K562 (cell line): ENCODE data around the gene EFEMP2. TPM values are rescaled to one million over a fixed set of nuclear protein-coding genes. Genes with fewer than 3 reads are reported as not detected.

Experiments
- ATF3 ChIP-seq, 2 experiments: fragments of 450-650 bp in 1 of 2; sonication (generic) in 1 of 2; formaldehyde crosslinking in 1 of 2; IDR thresholded peaks in 1 of 2; conservative IDR thresholded peaks in 1 of 2; 2 replicates each; pipeline versions ENCODE4 v1.6.1 to v1.8.1; 2016 to 2023; ENCODE audit warnings: mild to moderate bottlenecking in 2 of 2, moderate library complexity in 2 of 2, inconsistent platforms in 1 of 2, missing genetic modification reagents in 1 of 2
- BHLHE40 ChIP-seq: IDR thresholded peaks from 2 replicates; pipeline ENCODE4 v1.6.1; 2011; ENCODE audit warnings: low read length, improper control_type of control experiment
- ELF4 ChIP-seq: fragments of 450-650 bp; formaldehyde crosslinking; IDR thresholded peaks from 2 replicates; pipeline ENCODE4 v1.4.0; 2022; ENCODE audit warnings: missing genetic modification characterization
- FUS ChIP-seq: fragments of 200-400 bp; formaldehyde crosslinking; optimal IDR thresholded peaks from 2 replicates; pipeline ENCODE3; 2017; ENCODE audit warnings: low read depth, low read length
- GABPA ChIP-seq: fragments of 200-800 bp; sonication (Bioruptor generic); conservative IDR thresholded peaks from 2 replicates; pipeline ENCODE4 v1.6.1; 2016; ENCODE audit warnings: low read depth, missing genetic modification characterization, missing compliant biosample characterization
- MED1 ChIP-seq: sonication (generic); formaldehyde crosslinking; IDR thresholded peaks from 2 replicates; pipeline ENCODE4 v1.8.1; 2023; ENCODE audit warnings: missing genetic modification reagents, borderline replicate concordance
- MTF1 ChIP-seq: fragments of 250-450 bp; sonication (Bioruptor Pico); IDR thresholded peaks from 2 replicates; pipeline ENCODE4 v1.9.0; 2021; ENCODE audit warnings: moderate library complexity, mild to moderate bottlenecking, inconsistent platforms, borderline replicate concordance
- RBM39 ChIP-seq: fragments of 200-400 bp; formaldehyde crosslinking; optimal IDR thresholded peaks from 2 replicates; pipeline ENCODE3; 2018; ENCODE audit warnings: low read depth, low read length
- SIN3A ChIP-seq, 2 experiments: fragments of 150-350 bp in 1 of 2; IDR thresholded peaks; 2 replicates each; pipeline ENCODE4 v1.6.1; 2011 to 2016; ENCODE audit warnings: borderline replicate concordance in 2 of 2, low read depth in 2 of 2, low read length in 2 of 2, mild to moderate bottlenecking in 2 of 2, moderate library complexity in 2 of 2; ENCODE audit not compliant: control insufficient read depth in 1 of 2
- SIN3B ChIP-seq: fragments of 450-650 bp; IDR thresholded peaks from 2 replicates; pipeline ENCODE4 v1.6.1; 2017; ENCODE audit warnings: low read depth, mild to moderate bottlenecking, moderate library complexity
- polyA plus RNA-seq, 8 experiments: library from polyadenylated mRNA; depleted of rRNA in 4 of 8; stranded (reverse) in 5 of 8; unstranded in 3 of 8; fragments of >200 nt; fragmentation: Nextera tagmentation in 2 of 8; fragmentation: Illumina TruSeq in 1 of 8; extraction: Ambion mirVana in 2 of 8; extraction: Trizol in 1 of 8; gene quantifications; 2 replicates each; pipeline versions ENCODE4 v1.2.1 to v1.2.3, GENCODE V29; 2011 to 2014; ENCODE audit warnings: inconsistent platforms in 1 of 8, missing spikeins in 1 of 8
- total RNA-seq, 7 experiments: library from RNA; depleted of rRNA in 6 of 7; stranded (reverse); fragments of >200 nt in 6 of 7; fragmentation: Illumina TruSeq in 2 of 7; extraction: Trizol in 2 of 7; gene quantifications; 2 replicates each; pipeline versions ENCODE4 v1.2.1 to v1.2.3, GENCODE V29; 2011 to 2021; ENCODE audit warnings: low replicate concordance in 1 of 7
- TF ChIP-seq, protein P1 (sequence below): sonication (generic); formaldehyde crosslinking; IDR thresholded peaks from 2 replicates; pipeline ENCODE4 v1.8.1; 2023; ENCODE audit warnings: missing genetic modification reagents, mild to moderate bottlenecking, borderline replicate concordance
- TF ChIP-seq, protein P2 (sequence below): IDR thresholded peaks from 2 replicates; pipeline ENCODE4 v1.6.1; 2011; ENCODE audit not compliant: insufficient read length; ENCODE audit errors: extremely low read depth
- TF ChIP-seq, protein P3 (sequence below): fragments of 150-350 bp; IDR thresholded peaks from 2 replicates; pipeline ENCODE4 v1.6.1; 2014; ENCODE audit warnings: low read depth, mild to moderate bottlenecking, low read length, borderline replicate concordance

The EFEMP2 gene
- total and polyA plus RNA-seq, 9 of the 15 experiments (the other 6 are each of a cell fraction or from before 2014, with no cell fraction given) = 0.07 to 2.9 (median 0.69) TPM; not detected in 1

DNA sequence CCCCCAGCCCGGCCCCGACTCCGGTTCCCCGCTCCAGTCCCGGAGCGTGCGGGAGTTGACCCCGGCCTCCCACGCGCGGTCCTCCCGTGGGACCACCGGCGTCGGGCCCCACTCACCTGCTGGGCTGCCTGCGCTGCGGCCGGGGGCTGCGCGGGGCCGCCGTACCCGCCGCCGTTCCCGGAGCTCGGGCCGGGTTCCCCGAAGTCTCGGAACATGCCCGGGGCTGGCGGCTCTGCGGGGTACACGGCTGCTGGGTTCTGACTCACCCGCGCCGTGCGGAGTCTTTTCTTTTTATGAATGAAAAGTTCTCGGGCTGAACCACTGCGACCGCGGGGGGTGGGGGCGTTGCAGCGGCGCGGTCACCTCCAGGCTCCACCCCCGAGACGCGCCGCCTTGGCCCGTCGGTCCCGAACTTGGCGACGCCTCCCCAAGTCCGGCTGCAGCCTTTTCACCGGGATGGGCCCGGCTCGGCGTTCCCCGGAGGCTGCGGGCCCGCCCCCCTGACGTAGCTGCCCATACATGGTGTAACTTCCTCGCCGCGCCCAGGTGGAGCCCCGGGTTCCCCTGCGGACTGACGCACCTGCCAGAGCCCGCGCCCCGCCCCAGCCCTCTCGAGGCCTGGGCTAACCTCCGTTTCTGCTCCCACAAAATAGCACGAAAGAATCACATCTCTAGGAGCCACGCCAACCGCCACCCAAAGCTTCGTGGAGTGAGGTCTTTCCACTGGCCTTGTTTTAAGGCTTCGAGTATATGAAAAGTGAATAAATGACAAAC is 27.7 kb upstream of the EFEMP2 start, which contains the start of gene FOSL1 (continued):
- TF ChIP-seq, protein P1, sequence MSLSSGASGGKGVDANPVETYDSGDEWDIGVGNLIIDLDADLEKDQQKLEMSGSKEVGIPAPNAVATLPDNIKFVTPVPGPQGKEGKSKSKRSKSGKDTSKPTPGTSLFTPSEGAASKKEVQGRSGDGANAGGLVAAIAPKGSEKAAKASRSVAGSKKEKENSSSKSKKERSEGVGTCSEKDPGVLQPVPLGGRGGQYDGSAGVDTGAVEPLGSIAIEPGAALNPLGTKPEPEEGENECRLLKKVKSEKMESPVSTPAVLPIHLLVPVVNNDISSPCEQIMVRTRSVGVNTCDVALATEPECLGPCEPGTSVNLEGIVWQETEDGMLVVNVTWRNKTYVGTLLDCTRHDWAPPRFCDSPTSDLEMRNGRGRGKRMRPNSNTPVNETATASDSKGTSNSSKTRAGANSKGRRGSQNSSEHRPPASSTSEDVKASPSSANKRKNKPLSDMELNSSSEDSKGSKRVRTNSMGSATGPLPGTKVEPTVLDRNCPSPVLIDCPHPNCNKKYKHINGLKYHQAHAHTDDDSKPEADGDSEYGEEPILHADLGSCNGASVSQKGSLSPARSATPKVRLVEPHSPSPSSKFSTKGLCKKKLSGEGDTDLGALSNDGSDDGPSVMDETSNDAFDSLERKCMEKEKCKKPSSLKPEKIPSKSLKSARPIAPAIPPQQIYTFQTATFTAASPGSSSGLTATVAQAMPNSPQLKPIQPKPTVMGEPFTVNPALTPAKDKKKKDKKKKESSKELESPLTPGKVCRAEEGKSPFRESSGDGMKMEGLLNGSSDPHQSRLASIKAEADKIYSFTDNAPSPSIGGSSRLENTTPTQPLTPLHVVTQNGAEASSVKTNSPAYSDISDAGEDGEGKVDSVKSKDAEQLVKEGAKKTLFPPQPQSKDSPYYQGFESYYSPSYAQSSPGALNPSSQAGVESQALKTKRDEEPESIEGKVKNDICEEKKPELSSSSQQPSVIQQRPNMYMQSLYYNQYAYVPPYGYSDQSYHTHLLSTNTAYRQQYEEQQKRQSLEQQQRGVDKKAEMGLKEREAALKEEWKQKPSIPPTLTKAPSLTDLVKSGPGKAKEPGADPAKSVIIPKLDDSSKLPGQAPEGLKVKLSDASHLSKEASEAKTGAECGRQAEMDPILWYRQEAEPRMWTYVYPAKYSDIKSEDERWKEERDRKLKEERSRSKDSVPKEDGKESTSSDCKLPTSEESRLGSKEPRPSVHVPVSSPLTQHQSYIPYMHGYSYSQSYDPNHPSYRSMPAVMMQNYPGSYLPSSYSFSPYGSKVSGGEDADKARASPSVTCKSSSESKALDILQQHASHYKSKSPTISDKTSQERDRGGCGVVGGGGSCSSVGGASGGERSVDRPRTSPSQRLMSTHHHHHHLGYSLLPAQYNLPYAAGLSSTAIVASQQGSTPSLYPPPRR (CRISPR knock-in tag) = no peak
- TF ChIP-seq ATF3 (IDR thresholded peaks at IDR 0.05) (peak; percentile 76), ATF3 (CRISPR knock-in tag; conservative IDR thresholded peaks at IDR 0.05) (peak; percentile 93), MTF1 (CRISPR knock-in tag) (no peak), SIN3A (IDR thresholded peaks at IDR 0.05; ENCODE audit: borderline replicate concordance in 2 of 2, control insufficient read depth in 1 of 2, low read depth in 2 of 2, low read length in 2 of 2) (peak in 1 of 2 experiments; percentile 57; a peak in 1 of 4 replicates), SIN3B (peak; percentile 28; the same call in 1 of the 2 replicates), GABPA (0 out of 2 replicates have a peak, but pooled peaks have one; percentile 26), RBM39 (no peak), FUS (peak; percentile 62), BHLHE40 (peak; percentile 87), MED1 (CRISPR knock-in tag) (no peak), ELF4 (CRISPR knock-in tag) (no peak)
- TF ChIP-seq, protein P2, sequence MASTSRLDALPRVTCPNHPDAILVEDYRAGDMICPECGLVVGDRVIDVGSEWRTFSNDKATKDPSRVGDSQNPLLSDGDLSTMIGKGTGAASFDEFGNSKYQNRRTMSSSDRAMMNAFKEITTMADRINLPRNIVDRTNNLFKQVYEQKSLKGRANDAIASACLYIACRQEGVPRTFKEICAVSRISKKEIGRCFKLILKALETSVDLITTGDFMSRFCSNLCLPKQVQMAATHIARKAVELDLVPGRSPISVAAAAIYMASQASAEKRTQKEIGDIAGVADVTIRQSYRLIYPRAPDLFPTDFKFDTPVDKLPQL = peak; percentile 15
- TF ChIP-seq, protein P3, sequence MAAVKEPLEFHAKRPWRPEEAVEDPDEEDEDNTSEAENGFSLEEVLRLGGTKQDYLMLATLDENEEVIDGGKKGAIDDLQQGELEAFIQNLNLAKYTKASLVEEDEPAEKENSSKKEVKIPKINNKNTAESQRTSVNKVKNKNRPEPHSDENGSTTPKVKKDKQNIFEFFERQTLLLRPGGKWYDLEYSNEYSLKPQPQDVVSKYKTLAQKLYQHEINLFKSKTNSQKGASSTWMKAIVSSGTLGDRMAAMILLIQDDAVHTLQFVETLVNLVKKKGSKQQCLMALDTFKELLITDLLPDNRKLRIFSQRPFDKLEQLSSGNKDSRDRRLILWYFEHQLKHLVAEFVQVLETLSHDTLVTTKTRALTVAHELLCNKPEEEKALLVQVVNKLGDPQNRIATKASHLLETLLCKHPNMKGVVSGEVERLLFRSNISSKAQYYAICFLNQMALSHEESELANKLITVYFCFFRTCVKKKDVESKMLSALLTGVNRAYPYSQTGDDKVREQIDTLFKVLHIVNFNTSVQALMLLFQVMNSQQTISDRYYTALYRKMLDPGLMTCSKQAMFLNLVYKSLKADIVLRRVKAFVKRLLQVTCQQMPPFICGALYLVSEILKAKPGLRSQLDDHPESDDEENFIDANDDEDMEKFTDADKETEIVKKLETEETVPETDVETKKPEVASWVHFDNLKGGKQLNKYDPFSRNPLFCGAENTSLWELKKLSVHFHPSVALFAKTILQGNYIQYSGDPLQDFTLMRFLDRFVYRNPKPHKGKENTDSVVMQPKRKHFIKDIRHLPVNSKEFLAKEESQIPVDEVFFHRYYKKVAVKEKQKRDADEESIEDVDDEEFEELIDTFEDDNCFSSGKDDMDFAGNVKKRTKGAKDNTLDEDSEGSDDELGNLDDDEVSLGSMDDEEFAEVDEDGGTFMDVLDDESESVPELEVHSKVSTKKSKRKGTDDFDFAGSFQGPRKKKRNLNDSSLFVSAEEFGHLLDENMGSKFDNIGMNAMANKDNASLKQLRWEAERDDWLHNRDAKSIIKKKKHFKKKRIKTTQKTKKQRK = no peak
